Erythroblast (primary cell): ENCODE data around the gene NTN1.
A peak's percentile ranks its signal among the peaks of the same experiment; 100 is the strongest.

ENCODE experiments used
- DNase-seq, 2 experiments: peaks; one replicate each; lab custom pipeline; 2025; lab: John Stamatoyannopoulos, UW
- GATA1 ChIP-seq: IDR thresholded peaks from 2 replicates; pipeline ENCODE4 v1.6.1; 2011; ENCODE audit warnings: low read depth, mild to moderate bottlenecking, control low read depth, low read length, moderate library complexity
- POLR2A ChIP-seq: IDR thresholded peaks from 2 replicates; pipeline ENCODE4 v1.6.1; 2011; ENCODE audit warnings: mild to moderate bottlenecking, low read length

Gene NTN1

DNA sequence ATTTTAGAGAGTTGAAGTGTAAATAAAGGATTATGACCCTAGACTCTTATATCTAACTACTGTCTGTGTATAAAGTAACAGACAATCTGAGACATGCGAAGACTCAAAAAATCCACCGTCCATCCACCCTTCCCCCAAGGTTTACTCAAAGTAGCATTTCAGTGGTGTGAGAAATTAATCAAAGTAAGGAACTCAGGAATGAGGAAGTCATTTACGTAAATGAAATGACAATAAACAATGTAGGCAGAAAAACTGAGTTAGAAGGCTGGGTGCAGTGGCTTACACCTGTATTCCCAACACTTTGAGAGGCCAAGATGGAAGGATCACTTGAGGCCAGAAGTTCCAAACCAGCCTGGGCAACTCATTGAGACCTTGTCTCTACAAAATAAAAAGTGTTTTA is 19.8 kb upstream of the NTN1 start:
- no peak for DNase-seq
- no peak for TF ChIP-seq GATA1
- TF ChIP-seq POLR2A = no peak

DNA sequence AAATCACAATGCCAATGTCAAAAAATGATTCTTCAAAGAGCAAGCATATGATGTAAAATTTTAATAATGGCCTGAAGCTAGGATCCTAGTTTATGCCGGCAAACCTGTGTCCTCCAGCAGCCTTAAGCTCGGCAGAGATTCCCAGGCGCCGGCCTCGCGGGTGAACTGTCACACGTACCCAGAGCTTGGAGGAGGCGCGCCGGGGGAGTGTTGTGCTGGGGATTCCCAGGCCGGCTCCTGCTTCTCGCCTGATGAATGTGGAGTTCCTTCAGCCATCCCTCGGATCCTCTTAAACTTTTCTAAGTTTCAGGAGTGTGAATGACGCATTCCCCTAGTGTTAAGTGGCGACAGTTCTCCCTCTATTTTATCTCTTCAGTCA is 19.1 kb upstream of the NTN1 start:
- no peak for TF ChIP-seq GATA1
- TF ChIP-seq POLR2A = no peak
- DNase-seq = no peak

DNA sequence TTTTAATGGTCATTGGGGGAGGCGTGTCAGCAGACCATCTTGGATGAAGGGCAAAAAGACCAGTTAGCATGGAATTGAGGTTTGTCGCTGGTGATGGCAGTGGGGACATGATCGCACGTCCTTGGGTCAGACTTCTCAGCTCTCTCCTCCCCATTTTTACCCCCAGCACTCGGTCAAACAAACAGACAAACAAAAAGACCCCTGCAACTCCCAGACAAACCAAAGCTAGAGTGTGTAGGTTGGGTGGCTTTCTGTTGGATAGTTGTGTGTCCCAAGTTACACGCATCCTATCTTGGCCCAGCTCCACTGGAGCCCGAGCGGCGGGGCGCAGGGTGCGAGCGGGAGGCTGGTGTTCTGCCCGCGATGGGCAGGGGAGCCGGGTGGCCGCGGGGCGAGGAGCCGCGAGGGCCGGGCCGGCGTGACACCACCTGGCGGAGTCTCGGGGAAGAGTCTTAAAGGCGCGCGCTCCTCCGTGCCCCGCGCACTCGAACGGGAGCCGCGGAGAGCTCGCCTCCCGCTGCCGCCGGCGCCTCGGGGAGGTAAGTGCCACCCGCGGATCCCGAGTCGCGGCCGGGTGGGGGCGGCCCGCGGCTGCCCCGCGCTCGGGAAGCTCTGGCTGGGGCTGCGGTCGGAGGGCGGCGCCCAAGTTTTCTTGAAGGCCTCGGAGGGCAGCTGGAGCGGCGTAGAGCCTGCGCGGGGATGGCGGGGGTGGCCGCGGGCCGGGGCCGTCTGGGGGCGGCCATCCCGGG is 18.5 kb upstream of the NTN1 start:
- TF ChIP-seq POLR2A (no peak), GATA1 (no peak)
- peak in 1 of 2 experiments; percentile 6 for DNase-seq

DNA sequence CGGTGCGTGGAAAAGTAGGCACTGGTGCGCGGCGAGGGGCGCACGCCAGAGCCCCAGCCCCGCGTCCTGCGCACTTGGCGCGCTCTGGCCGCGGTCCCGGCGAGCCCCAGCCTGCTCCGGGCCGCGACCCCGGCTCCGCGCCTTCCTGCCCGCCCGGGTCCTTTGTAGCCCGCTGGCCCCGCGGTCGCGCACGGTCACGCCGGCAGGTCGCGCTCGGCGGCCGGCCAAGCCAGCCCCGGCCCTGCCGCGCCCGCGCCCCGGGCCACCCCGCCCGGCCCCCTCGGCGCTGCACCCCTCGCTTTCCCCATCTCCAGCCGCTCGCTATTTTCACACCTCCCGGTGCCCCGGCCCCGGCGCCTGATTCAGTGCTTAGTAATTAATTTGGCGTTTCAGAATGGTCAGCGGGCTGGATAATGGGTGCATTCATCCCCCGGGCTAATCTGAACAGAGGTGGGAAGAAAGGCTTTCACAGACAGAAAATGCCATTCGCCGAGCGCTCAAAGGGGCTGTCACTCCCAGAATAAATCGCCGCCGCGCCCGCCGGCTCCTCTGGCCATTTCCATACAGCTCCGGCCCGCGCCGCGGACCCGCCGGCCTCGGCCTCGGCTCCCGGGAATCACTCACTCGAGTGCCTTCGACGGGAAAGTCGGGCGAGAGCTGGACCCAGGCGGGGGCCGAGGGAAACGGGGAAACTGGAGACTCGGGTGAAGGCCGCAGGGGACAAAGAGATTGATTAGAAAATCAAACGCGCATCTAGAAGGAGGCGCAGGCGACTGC is 17.8 kb upstream of the NTN1 start:
- TF ChIP-seq POLR2A = no peak
- TF ChIP-seq GATA1 = no peak
- no peak for DNase-seq

DNA sequence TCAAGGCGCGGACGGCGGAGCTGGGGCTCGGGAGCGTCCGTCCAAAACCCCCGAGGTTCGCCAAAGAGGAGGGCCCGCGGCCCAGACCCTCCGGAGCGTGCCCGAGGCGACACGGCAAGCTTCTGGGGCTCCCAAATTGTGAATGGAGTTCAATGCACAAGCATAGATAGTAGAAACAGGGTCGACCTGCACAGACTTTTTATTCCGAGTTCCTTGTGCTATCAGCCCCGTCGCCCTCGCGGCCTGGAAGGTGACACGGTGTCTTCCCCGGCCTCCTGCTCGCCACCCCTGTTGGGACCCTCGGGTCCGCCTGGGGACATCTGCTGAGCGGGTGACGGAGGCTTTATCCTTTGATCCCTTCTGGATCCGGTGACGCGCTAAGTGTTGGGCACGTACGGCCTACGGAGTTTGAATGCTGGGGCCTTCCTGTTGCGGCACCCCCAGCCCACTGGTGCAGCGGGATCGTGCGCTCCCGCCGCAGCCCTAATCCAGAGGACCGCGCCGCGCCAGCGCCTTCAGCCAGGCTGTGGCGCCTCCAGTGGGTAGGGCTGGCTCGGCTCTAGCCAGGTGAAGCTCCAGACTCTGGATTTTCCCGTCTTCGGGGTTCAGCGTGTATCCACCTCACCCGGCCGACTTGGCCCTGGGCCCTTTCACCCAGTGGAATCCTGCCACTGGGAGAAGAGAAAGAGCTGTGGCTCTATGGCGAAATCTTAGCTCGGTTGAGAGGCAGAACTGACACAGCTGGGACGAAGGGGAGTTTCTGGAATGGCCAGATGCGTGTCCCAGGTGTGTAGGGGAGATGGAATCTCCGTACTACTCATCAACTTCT is 17.0 kb upstream of the NTN1 start:
- DNase-seq = no peak
- no peak for TF ChIP-seq POLR2A
- no peak for TF ChIP-seq GATA1

DNA sequence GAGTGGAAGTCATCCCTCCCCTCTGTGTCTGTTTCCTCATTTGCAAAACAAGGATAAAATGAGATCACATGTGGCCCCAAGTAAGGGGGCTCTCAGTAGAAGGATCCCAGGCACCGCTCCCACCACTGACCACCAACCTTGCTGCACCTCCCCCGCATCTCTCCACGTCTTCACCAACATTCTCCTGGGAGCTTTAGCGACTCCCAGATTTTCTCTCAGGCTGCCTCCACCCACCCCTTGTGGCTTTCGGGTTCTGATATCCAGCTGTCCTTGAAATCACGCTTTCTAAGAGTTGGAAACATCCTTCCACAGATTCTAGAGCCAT is 16.4 kb upstream of the NTN1 start:
- TF ChIP-seq GATA1 = no peak
- no peak for TF ChIP-seq POLR2A
- no peak for DNase-seq

DNA sequence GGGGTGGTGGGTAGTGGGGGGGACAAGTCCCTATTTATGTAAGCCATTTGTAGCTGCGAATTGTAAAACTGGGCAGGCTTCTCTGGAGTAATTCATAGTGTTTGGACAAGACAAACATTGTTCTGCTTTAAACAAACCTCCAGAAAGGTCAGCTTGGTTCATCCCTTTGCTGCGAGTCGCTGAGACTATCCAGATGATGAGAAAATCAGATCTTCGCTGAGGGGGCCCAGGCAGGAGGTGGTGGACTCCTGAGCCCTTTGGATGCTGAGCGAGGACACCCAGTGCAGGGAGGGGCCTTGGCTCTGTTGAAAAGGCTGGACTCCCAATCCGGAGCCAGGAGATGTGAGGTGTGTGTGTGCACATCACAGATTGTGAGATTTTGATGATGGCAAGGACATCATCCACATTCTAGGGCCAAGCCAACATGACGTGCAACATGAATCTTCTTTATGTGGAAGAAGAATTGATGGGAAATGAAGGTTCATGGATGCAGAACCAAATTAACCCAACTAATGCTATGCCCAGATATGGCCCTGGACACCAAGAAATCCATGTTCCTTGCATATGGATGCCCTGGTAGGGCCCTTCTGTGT is 15.0 kb upstream of the NTN1 start:
- TF ChIP-seq GATA1 (no peak), POLR2A (no peak)

DNA sequence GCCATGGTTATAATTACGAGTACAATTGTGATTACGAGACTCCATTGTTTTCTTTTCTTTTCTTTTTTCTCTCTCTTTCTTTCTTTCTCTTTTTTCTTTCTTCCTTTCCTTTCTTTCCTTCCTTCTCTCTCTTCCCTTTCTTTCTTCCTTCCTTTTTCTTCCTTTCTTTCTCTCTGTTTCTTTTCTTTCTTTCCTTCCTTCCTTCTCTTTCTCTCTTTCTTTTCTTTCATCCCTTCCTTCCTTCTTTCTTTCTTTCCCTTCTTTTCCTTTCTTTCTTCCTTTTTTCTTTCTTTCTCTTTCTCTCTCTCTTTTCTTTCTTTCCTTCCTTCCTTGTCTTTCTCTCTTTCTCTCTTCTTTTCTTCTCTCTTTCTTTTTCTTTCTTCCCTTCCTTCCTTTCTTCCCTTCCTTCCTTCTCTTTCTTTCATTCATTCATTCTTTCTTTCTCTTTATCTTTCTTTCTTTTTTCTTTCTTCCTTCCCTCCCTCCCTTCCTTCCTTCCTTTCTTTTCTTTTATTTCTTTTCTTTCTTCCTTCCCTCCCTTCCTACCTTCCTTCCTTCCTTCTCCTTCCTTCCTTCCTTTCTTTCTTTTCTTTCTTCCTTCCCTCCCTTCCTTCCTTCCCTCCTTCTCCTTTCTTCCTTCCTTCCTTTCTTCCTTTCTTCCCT is 14.1 kb upstream of the NTN1 start:
- TF ChIP-seq GATA1 = no peak
- TF ChIP-seq POLR2A = no peak
- DNase-seq = no peak

More for the DNA sequence above, 15.0 kb upstream of the NTN1 start:
- DNase-seq = no peak

DNA sequence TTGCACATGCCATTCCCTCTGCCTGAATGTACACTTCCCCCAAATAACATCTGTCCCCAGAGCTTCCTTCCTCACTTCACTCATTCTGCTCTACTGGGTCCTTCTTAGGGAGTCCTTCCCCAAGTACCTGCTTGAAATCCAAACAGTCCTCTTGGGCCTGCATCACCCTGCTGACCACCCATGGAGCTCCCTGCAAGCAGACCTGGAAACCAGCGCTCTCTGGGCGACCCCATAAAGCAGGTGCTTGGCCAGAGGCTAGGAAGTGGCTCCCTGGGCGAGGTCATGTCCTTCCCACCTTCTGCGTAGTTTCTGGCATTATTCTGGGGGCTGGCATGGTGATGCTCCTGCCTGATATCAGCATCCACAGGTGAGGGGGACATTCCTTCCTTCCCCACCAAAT is 12.2 kb upstream of the NTN1 start:
- TF ChIP-seq POLR2A (no peak), GATA1 (no peak)
- DNase-seq = no peak

DNA sequence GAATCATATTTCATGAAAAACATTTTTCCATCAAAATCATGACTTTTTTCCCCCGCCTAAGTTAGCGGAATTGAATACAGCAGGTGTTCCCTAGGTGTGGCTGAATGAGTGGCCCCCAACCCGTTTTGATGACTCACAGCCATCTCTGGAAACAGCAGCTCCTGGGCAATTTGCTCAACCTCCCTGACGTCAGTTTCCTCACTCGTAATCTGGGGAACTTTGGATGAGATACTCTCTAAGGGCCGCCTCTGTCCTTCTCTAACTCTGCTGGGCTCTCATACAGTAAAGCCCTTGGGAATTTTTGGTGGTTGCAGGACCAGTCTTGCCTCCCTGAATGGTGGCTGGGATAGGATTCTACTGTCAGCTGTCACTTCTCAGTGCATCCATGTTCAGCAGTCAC is 11.6 kb upstream of the NTN1 start:
- DNase-seq = no peak
- TF ChIP-seq POLR2A (no peak), GATA1 (no peak)

DNA sequence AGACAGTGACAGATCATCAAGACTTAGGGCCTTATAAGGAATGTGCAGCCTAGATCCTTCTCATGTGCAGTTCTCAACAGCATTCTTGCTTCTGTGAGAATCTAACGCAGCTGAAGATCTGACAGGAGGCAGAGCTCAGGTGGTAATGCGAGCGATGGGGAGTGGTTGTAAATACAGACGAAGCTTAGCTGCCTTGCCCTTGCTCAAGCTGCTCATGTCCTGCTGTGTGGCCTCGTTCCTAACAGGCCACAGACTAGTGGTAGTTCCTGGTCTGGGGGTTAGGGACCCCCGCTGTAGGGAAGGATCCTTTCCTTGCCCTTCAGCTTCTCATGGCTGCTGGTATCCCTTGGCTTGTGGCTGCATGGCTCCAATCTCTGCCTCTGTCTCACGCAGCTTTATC is 10.3 kb upstream of the NTN1 start:
- no peak for DNase-seq
- no peak for TF ChIP-seq POLR2A
- no peak for TF ChIP-seq GATA1

DNA sequence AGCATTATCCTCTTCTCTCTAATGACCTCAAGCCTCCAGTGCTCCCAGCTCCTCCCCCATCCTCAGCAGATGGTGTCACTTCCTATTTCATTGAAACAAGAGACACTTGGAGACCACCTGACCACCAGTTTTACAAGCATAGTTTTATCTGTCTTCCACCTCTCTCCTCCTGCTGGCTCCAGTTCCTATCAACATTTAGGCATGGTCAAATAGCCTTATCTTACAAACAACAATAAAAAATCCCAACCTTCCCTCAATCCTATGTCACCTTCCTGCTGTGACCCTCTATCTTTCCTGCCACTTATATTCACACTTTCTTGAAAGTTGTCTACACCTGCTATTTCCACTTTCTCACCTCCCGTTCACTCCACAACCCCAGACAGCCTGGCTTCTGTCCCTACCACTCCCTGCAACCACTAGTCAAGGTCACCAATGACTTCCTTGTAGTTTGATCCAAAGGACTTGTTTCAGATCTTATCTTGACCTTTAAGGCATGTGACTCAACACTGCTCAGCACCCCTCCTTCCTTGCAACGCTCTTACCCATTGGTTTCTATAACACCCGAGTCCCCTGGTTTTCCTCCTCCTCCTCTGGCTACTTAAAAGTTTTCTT is 4.3 kb upstream of the NTN1 start:
- peak in 1 of 2 experiments; percentile 37 for DNase-seq
- no peak for TF ChIP-seq POLR2A
- TF ChIP-seq GATA1 = no peak

DNA sequence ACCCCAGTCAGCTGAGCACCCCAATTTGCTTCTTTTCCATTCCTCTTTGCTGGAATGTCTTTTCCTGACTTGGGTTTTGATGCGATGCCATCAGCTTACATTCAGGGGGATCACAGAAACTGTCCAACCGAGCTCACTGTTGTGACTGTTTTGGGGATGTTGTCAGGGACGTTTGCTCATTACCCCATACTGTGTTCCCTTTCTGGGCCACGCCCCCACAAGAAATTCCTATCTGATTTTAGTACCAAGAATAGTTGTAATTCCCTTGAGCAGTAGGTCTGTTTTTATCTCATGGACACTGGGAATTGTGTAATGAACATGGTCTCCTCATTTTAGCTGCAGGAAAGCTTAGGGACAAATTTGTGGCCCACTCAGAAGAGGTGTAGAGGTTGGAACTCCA is 2.6 kb upstream of the NTN1 start:
- DNase-seq = no peak
- TF ChIP-seq GATA1 (no peak), POLR2A (no peak)
